IMR-90 (cell line): ENCODE results near the gene OR6C74. TPM values are rescaled to one million over a fixed set of nuclear protein-coding genes. Genes with fewer than 3 reads are reported as not detected.

Experiments
- ATAC-seq: fragments of 200-7000 bp; cut with Tn5 transposase; 2 replicates; pipeline ENCODE4 v1.9.1; 2020; ENCODE audit warnings: low read depth, mild to moderate bottlenecking, moderate library complexity
- BruUV-seq: library from RNA; stranded (reverse); fragments of 400-500 nt; replicated peaks from 2 replicates; lab custom pipeline; 2021; lab: Mats Ljungman, UMichigan
- CTCF ChIA-PET: fragments of 300-600 bp; formaldehyde crosslinking; extraction: SDS; loops from one replicate; lab custom pipeline; 2021; ENCODE audit warnings: antibody characterized with exemption; lab: Yijun Ruan, JAX
- POLR2A ChIA-PET: fragments of 300-600 bp; sonication (Branson Sonifier 250); formaldehyde crosslinking; loops from one replicate; lab custom pipeline; 2022; ENCODE audit warnings: antibody characterized with exemption; ENCODE audit not compliant: unreplicated experiment; lab: Charles Lee
- DNase-seq: peaks from one replicate; pipeline ENCODE4 v3.0.0; 2013
- H2AFZ ChIP-seq: replicated peaks from 2 replicates; pipeline ENCODE3; 2013; ENCODE audit warnings: low read length, mild to moderate bottlenecking; ENCODE audit not compliant: poor library complexity
- H2AK5ac ChIP-seq: 2 replicates; pipeline ENCODE4 v1.6.1; 2013; ENCODE audit warnings: low read depth, low read length, inconsistent platforms
- H2AK9ac ChIP-seq: replicated peaks from 2 replicates; pipeline ENCODE3; 2013; ENCODE audit warnings: mild to moderate bottlenecking, low read depth, low read length, moderate library complexity; ENCODE audit not compliant: poor library complexity
- H2BK120ac ChIP-seq: 2 replicates; pipeline ENCODE4 v1.6.1; 2013; ENCODE audit warnings: low read depth, low read length, inconsistent platforms
- H2BK15ac ChIP-seq: 3 replicates; pipeline ENCODE4 v1.6.1; 2013; ENCODE audit warnings: low read depth, low read length, inconsistent platforms
- H2BK20ac ChIP-seq: 2 replicates; pipeline ENCODE4 v1.6.1; 2013; ENCODE audit warnings: low read depth, mild to moderate bottlenecking, inconsistent platforms, low read length, moderate library complexity
- H2BK5ac ChIP-seq: 2 replicates; pipeline ENCODE4 v1.6.1; 2013; ENCODE audit warnings: mild to moderate bottlenecking, low read depth, low read length, inconsistent platforms; ENCODE audit not compliant: poor library complexity, severe bottlenecking
- H3K14ac ChIP-seq: replicated peaks from 2 replicates; pipeline ENCODE4 v1.6.1; 2013; ENCODE audit warnings: low read depth, low read length, inconsistent platforms
- H3K18ac ChIP-seq: 2 replicates; pipeline ENCODE4 v1.6.1; 2013; ENCODE audit warnings: low read depth, low read length, control low read depth
- H3K23ac ChIP-seq: 2 replicates; pipeline ENCODE4 v1.6.1; 2013; ENCODE audit warnings: low read depth, low read length, inconsistent platforms
- H3K27ac ChIP-seq: 2 replicates; pipeline ENCODE4 v1.5.1; 2013; ENCODE audit warnings: mild to moderate bottlenecking, control low read depth, low read length; ENCODE audit not compliant: insufficient read depth
- H3K27me3 ChIP-seq: 2 replicates; pipeline ENCODE4 v1.6.1; 2013; ENCODE audit warnings: low read length; ENCODE audit not compliant: control insufficient read depth, insufficient read depth
- H3K36me3 ChIP-seq: 2 replicates; pipeline ENCODE4 v1.6.1; 2013; ENCODE audit warnings: low read length, mixed read lengths; ENCODE audit not compliant: control insufficient read depth, insufficient read depth
- H3K4ac ChIP-seq: 2 replicates; pipeline ENCODE4 v1.6.1; 2013; ENCODE audit warnings: low read depth, low read length, inconsistent platforms
- H3K4me1 ChIP-seq: 2 replicates; pipeline ENCODE4 v1.6.1; 2013; ENCODE audit warnings: low read length, mixed read lengths; ENCODE audit not compliant: control insufficient read depth, insufficient read depth
- H3K4me2 ChIP-seq: 2 replicates; pipeline ENCODE4 v1.6.1; 2013; ENCODE audit warnings: low read depth, mild to moderate bottlenecking, control low read depth, low read length, moderate library complexity
- H3K4me3 ChIP-seq: 2 replicates; pipeline ENCODE4 v1.5.1; 2013; ENCODE audit warnings: low read depth, mild to moderate bottlenecking, control low read depth, low read length, moderate library complexity; ENCODE audit not compliant: insufficient read depth
- H3K56ac ChIP-seq: 2 replicates; pipeline ENCODE4 v1.6.1; 2013; ENCODE audit warnings: low read length, inconsistent platforms; ENCODE audit not compliant: insufficient read depth; ENCODE audit errors: extremely low read depth
- H3K79me1 ChIP-seq, 2 experiments: 2 replicates each; pipeline ENCODE4 v1.6.1; 2013; ENCODE audit warnings: low read length in 2 of 2, inconsistent platforms in 1 of 2, low read depth in 1 of 2
- H3K9ac ChIP-seq: 2 replicates; pipeline ENCODE4 v1.6.1; 2013; ENCODE audit warnings: low read depth, low read length, control low read depth
- H3K9me1 ChIP-seq: 2 replicates; pipeline ENCODE4 v1.6.1; 2013; ENCODE audit warnings: low read length, inconsistent platforms; ENCODE audit not compliant: insufficient read depth
- H3K9me3 ChIP-seq: 2 replicates; pipeline ENCODE4 v1.6.1; 2013; ENCODE audit warnings: low read length; ENCODE audit not compliant: control insufficient read depth, insufficient read depth
- H4K20me1 ChIP-seq: 2 replicates; pipeline ENCODE4 v1.6.1; 2013; ENCODE audit warnings: low read length, inconsistent platforms; ENCODE audit not compliant: insufficient read depth
- H4K5ac ChIP-seq: 2 replicates; pipeline ENCODE4 v1.6.1; 2013; ENCODE audit warnings: mild to moderate bottlenecking, low read depth, low read length, control low read depth
- H4K8ac ChIP-seq, 2 experiments: 2 replicates each; pipeline ENCODE4 v1.6.1; 2013; ENCODE audit warnings: low read depth in 2 of 2, low read length in 2 of 2, control low read depth in 1 of 2, inconsistent platforms in 1 of 2
- H4K91ac ChIP-seq: 2 replicates; pipeline ENCODE4 v1.6.1; 2013; ENCODE audit warnings: low read depth, low read length, inconsistent platforms; ENCODE audit not compliant: insufficient read depth
- BHLHE40 ChIP-seq: fragments of 150-350 bp; IDR thresholded peaks from 2 replicates; pipeline ENCODE4 v1.6.1; 2016; ENCODE audit warnings: mild to moderate bottlenecking, low read depth, low read length
- FOS ChIP-seq: fragments of 150-350 bp; IDR thresholded peaks from 2 replicates; pipeline ENCODE4 v1.6.1; 2016; ENCODE audit warnings: low read depth, low read length
- MAFK ChIP-seq: IDR thresholded peaks from 2 replicates; pipeline ENCODE4 v1.6.1; 2012; ENCODE audit warnings: low read depth, low read length, improper control_type of control experiment
- MAZ ChIP-seq: IDR thresholded peaks from 2 replicates; pipeline ENCODE4 v1.6.1; 2012; ENCODE audit warnings: low read depth, mild to moderate bottlenecking, low read length, improper control_type of control experiment, moderate library complexity, borderline replicate concordance
- NFE2L2 ChIP-seq: fragments of 150-350 bp; IDR thresholded peaks from 2 replicates; pipeline ENCODE4 v1.6.1; 2016; ENCODE audit warnings: low read depth, mild to moderate bottlenecking, low read length
- POLR2A ChIP-seq: IDR thresholded peaks from 2 replicates; pipeline ENCODE4 v1.6.1; 2012; ENCODE audit warnings: mild to moderate bottlenecking, low read depth, low read length
- RAD21 ChIP-seq: IDR thresholded peaks from 2 replicates; pipeline ENCODE4 v1.6.1; 2012; ENCODE audit warnings: low read length, improper control_type of control experiment
- WGBS, 2 experiments: methylation state at CpG; one replicate each; pipeline versions ENCODE4 v1.1.5 to v1.1.7; 2013; ENCODE audit warnings: missing lambda C conversion rate in 2 of 2; ENCODE audit not compliant: insufficient read length in 1 of 2; ENCODE audit errors: extremely low coverage in 2 of 2; 5-methylcytosine and 5-hydroxymethylcytosine counted together
- dilution Hi-C: fragments of 300-500 bp; cut with HindIII; formaldehyde crosslinking; loops from one replicate; pipeline ENCODE4 v1.14.3; 2018; ENCODE audit warnings: low sequenced_read_pairs; ENCODE audit not compliant: unreplicated experiment
- in situ Hi-C: fragments of 300-500 bp; cut with MboI; formaldehyde crosslinking; loops from 3 replicates; pipeline ENCODE4 v1.14.3; 2019; ENCODE audit warnings: low sequenced_read_pairs, inconsistent platforms, mixed read lengths
- intact Hi-C: fragments of 100-400 bp; cut with micrococcal nuclease; formaldehyde crosslinking; loops from 2 replicates; pipeline ENCODE4 v1.10.0; 2022
- polyA plus RNA-seq, 3 experiments: library from polyadenylated mRNA; depleted of rRNA; stranded (reverse); fragments of >200 nt; gene quantifications; 2 replicates each; pipeline ENCODE4 v1.2.3, GENCODE V29; 2012; ENCODE audit warnings: low replicate concordance in 1 of 3
- total RNA-seq: library from RNA; depleted of rRNA; stranded (reverse); fragments of >200 nt; gene quantifications from 2 replicates; pipeline ENCODE4 v1.2.3, GENCODE V29; 2012
- TF ChIP-seq, protein P1 (sequence below): fragments of 150-350 bp; IDR thresholded peaks from 2 replicates; pipeline ENCODE4 v1.6.1; 2017; ENCODE audit warnings: mild to moderate bottlenecking, antibody characterized with exemption, low read length, low read depth
- TF ChIP-seq, protein P2 (sequence below): conservative IDR thresholded peaks from 2 replicates; pipeline ENCODE4 v1.5.1; 2012; ENCODE audit warnings: mild to moderate bottlenecking, low read depth, low read length, improper control_type of control experiment

OR6C74 gene
- total and polyA plus RNA-seq, 2 of the 4 experiments (the other 2 are of a cell fraction) = not detected

DNA sequence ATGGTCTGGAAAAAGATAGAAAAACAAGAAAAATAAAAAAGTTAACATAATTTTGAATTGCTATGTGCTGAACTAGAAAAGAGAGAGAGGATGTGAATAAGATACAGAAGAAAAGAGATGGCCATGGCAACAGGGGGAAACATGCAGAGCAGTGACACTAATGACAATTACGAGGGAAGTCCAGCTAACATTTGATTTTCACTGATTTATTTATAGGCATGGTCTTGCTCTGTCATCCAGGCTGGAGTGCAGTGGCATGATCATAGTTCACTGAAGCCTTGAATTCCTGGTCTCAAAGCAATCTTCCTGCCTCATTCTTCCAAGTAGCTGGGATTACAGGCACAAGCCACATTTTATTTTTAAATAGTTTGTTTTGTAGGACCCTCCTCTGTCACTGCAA lies 1.8 kb downstream of the OR6C74 start:
- Histone ChIP-seq H3K56ac (no peak overlapping the region), H4K5ac (no peak overlapping the region), H3K9me1 (no peaks in the 10 kb centered on the region), H3K27me3 (no peaks in the 10 kb centered on the region), H3K4me1 (no peaks in the 10 kb centered on the region), H2BK120ac (no peak overlapping the region), H3K4me3 (no peak overlapping the region), H2BK15ac (no peak overlapping the region), H4K20me1 (no peaks in the 10 kb centered on the region), H2BK20ac (no peak overlapping the region), H3K18ac (no peak overlapping the region), H3K9me3 (no peaks in the 10 kb centered on the region), H3K36me3 (no peaks in the 10 kb centered on the region), H3K9ac (no peak overlapping the region), H2AK5ac (no peak overlapping the region), H3K79me1 (no peaks in the 10 kb centered on the region), H3K4me2 (no peak overlapping the region), H3K4ac (no peak overlapping the region), H3K23ac (no peak overlapping the region), H3K27ac (no peak overlapping the region), H4K8ac (no peak overlapping the region), H4K91ac (no peak overlapping the region), H2AK9ac (no peak overlapping the region), H2BK5ac (no peak overlapping the region), H3K14ac (no peak overlapping the region), H2AFZ (no peak overlapping the region)
- in situ Hi-C loops = no loop called here
- BruUV-seq = no TSS peak
- no CpG with 5 or more reads among the region's 1 CpG for WGBS, 2 experiments
- dilution Hi-C loops = no loop called here
- POLR2A ChIA-PET = no interaction called here
- intact Hi-C loops = loop anchor here (10.0 kb wide), 1 partner anchor 139 kb away; no protein-coding TSS in a partner anchor
- ATAC-seq (no peak), DNase-seq (no peak)
- CTCF ChIA-PET = no interaction called here
- TF ChIP-seq MAZ (no peak), BHLHE40 (no peak), POLR2A (no peak), FOS (no peak), MAFK (no peak), NFE2L2 (no peak), RAD21 (no peak)
- TF ChIP-seq, protein P1, sequence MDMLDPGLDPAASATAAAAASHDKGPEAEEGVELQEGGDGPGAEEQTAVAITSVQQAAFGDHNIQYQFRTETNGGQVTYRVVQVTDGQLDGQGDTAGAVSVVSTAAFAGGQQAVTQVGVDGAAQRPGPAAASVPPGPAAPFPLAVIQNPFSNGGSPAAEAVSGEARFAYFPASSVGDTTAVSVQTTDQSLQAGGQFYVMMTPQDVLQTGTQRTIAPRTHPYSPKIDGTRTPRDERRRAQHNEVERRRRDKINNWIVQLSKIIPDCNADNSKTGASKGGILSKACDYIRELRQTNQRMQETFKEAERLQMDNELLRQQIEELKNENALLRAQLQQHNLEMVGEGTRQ = no peak
- TF ChIP-seq, protein P2, sequence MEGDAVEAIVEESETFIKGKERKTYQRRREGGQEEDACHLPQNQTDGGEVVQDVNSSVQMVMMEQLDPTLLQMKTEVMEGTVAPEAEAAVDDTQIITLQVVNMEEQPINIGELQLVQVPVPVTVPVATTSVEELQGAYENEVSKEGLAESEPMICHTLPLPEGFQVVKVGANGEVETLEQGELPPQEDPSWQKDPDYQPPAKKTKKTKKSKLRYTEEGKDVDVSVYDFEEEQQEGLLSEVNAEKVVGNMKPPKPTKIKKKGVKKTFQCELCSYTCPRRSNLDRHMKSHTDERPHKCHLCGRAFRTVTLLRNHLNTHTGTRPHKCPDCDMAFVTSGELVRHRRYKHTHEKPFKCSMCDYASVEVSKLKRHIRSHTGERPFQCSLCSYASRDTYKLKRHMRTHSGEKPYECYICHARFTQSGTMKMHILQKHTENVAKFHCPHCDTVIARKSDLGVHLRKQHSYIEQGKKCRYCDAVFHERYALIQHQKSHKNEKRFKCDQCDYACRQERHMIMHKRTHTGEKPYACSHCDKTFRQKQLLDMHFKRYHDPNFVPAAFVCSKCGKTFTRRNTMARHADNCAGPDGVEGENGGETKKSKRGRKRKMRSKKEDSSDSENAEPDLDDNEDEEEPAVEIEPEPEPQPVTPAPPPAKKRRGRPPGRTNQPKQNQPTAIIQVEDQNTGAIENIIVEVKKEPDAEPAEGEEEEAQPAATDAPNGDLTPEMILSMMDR = no peak
